HepG2 (cell line): ENCODE results near the gene SRRM4. TPM values are rescaled to one million over a fixed set of nuclear protein-coding genes. Genes with fewer than 3 reads are reported as not detected.

ENCODE experiments used
- ATAC-seq: fragments of 200-7000 bp; cut with Tn5 transposase; 3 replicates; pipeline ENCODE4 v1.9.1; 2020; ENCODE audit warnings: mild to moderate bottlenecking, moderate library complexity
- BruUV-seq: library from RNA; stranded (reverse); fragments of 400-500 nt; replicated peaks from 2 replicates; lab custom pipeline; 2021; lab: Mats Ljungman, UMichigan
- CTCF ChIA-PET: fragments of 300-600 bp; formaldehyde crosslinking; extraction: SDS; loops from one replicate; lab custom pipeline; 2021; ENCODE audit warnings: low total read pairs, inconsistent platforms, low intra/inter-chr PET ratio; lab: Yijun Ruan, JAX
- POLR2A ChIA-PET: fragments of 350-600 bp; sonication (Branson Sonifier 250); formaldehyde crosslinking; loops from one replicate; lab custom pipeline; 2020; ENCODE audit warnings: antibody characterized with exemption, inconsistent platforms; lab: Yijun Ruan, JAX
- DNase-seq: peaks from one replicate; pipeline ENCODE4 v3.0.0-alpha.2; 2015; ENCODE audit warnings: low spot score
- FAIRE-seq: peaks from 3 replicates; lab custom pipeline; 2011; peaks lifted over from hg19 to GRCh38; lab: Jason Lieb, UNC
- H2AFZ ChIP-seq: one replicate; pipeline ENCODE4 v1.6.1; 2011; ENCODE audit warnings: low read length, inconsistent platforms
- H3K27ac ChIP-seq: fragments of 300-600 bp; 3 replicates; pipeline ENCODE4 v1.8.0; 2011; ENCODE audit warnings: mixed run types, mild to moderate bottlenecking, mixed read lengths, low read length, inconsistent platforms; ENCODE audit not compliant: insufficient read depth; ENCODE audit errors: extremely low read length
- H3K27me3 ChIP-seq, 2 experiments: fragments of 200-600 bp in 1 of 2; 2 replicates in 1 of 2; 3 replicates in 1 of 2; pipeline versions ENCODE4 v1.6.0 to v1.8.0; 2011; ENCODE audit warnings: low read length in 2 of 2, mild to moderate bottlenecking in 2 of 2, moderate library complexity in 2 of 2, inconsistent platforms in 1 of 2; ENCODE audit not compliant: insufficient read depth in 2 of 2, control insufficient read depth in 1 of 2
- H3K36me3 ChIP-seq, 2 experiments: fragments of 200-600 bp in 1 of 2; replicated peaks in 1 of 2; 2 replicates in 1 of 2; 3 replicates in 1 of 2; pipeline versions ENCODE4 v1.5.1 to v1.8.0; 2011; ENCODE audit warnings: low read length in 2 of 2, inconsistent platforms in 1 of 2; ENCODE audit not compliant: insufficient read depth in 2 of 2, control insufficient read depth in 1 of 2
- H3K4me1 ChIP-seq: 2 replicates; pipeline ENCODE4 v1.5.1; 2012; ENCODE audit warnings: low read length, inconsistent platforms; ENCODE audit not compliant: insufficient read depth
- H3K4me2 ChIP-seq: 2 replicates; pipeline ENCODE4 v1.6.0; 2011; ENCODE audit warnings: low read depth, low read length, inconsistent platforms
- H3K4me3 ChIP-seq, 3 experiments: fragments of 200-600 bp in 1 of 3; sonication (generic), shearing (Covaris generic) in 1 of 3; replicated peaks in 1 of 3; 2 replicates each; pipeline ENCODE4 v1.5.1; 2011 to 2016; ENCODE audit warnings: low read length in 3 of 3, inconsistent platforms in 2 of 3, low read depth in 2 of 3, mild to moderate bottlenecking in 2 of 3, control low read depth in 1 of 3, mixed read lengths in 1 of 3; ENCODE audit not compliant: insufficient read depth in 1 of 3
- H3K79me2 ChIP-seq: one replicate; pipeline ENCODE4 v1.6.1; 2011; ENCODE audit warnings: low read length, inconsistent platforms; ENCODE audit not compliant: insufficient read depth
- H3K9ac ChIP-seq: 2 replicates; pipeline ENCODE4 v1.6.0; 2011; ENCODE audit warnings: mild to moderate bottlenecking, low read depth, low read length, inconsistent platforms; ENCODE audit not compliant: insufficient read depth
- H3K9me3 ChIP-seq: 2 replicates; pipeline ENCODE4 v1.5.1; 2012; ENCODE audit warnings: mild to moderate bottlenecking, low read length
- H4K20me1 ChIP-seq: 2 replicates; pipeline ENCODE4 v1.6.0; 2011; ENCODE audit warnings: inconsistent platforms, mild to moderate bottlenecking, low read length, moderate library complexity; ENCODE audit not compliant: insufficient read depth
- ATAD3A ChIP-seq: sonication (generic); formaldehyde crosslinking; IDR thresholded peaks from 2 replicates; pipeline ENCODE4 v1.4.0; 2020; ENCODE audit warnings: missing genetic modification reagents
- GMEB1 ChIP-seq: sonication (generic); formaldehyde crosslinking; IDR thresholded peaks from 2 replicates; pipeline ENCODE4 v1.5.1; 2020; ENCODE audit warnings: missing genetic modification reagents, mild to moderate bottlenecking, borderline replicate concordance
- GPN1 ChIP-seq: sonication (generic); formaldehyde crosslinking; IDR thresholded peaks from 2 replicates; pipeline ENCODE4 v1.5.1; 2020; ENCODE audit warnings: missing genetic modification reagents, borderline replicate concordance
- HOXA9 ChIP-seq: sonication (generic); formaldehyde crosslinking; IDR thresholded peaks from 2 replicates; pipeline ENCODE4 v1.8.1; 2022; ENCODE audit warnings: missing genetic modification reagents, mild to moderate bottlenecking, moderate library complexity, borderline replicate concordance
- RBM39 ChIP-seq: fragments of 200-400 bp; formaldehyde crosslinking; IDR thresholded peaks from one replicate; pipeline ENCODE4 v1.6.1; 2018; ENCODE audit warnings: antibody characterized with exemption, mild to moderate bottlenecking, low read depth, low read length; ENCODE audit not compliant: poor library complexity, severe bottlenecking
- SALL2 ChIP-seq: sonication (generic); formaldehyde crosslinking; IDR thresholded peaks from 2 replicates; pipeline ENCODE4 v1.8.1; 2023; ENCODE audit warnings: mild to moderate bottlenecking, missing genetic modification reagents, inconsistent platforms
- ZKSCAN5 ChIP-seq: sonication (generic); formaldehyde crosslinking; IDR thresholded peaks from 2 replicates; pipeline ENCODE4 v1.5.1; 2020; ENCODE audit warnings: mild to moderate bottlenecking, missing genetic modification reagents
- ZNF333 ChIP-seq: sonication (generic); formaldehyde crosslinking; IDR thresholded peaks from 2 replicates; pipeline ENCODE4 v1.4.0; 2020; ENCODE audit warnings: mild to moderate bottlenecking, missing genetic modification reagents, borderline replicate concordance
- ZNF552 ChIP-seq: sonication (generic); formaldehyde crosslinking; IDR thresholded peaks from 2 replicates; pipeline ENCODE4 v1.9.0; 2022; ENCODE audit warnings: missing genetic modification reagents, mild to moderate bottlenecking, borderline replicate concordance
- ZSCAN5A ChIP-seq: sonication (generic); formaldehyde crosslinking; IDR thresholded peaks from 2 replicates; pipeline ENCODE4 v1.8.0; 2022; ENCODE audit warnings: mild to moderate bottlenecking, missing genetic modification reagents, borderline replicate concordance
- WGBS: methylation state at CpG from one replicate; pipeline ENCODE4 v1.1.6; 2017; ENCODE audit warnings: low lambda C conversion rate; 5-methylcytosine and 5-hydroxymethylcytosine counted together
- in situ Hi-C: cut with HindIII; loops from 2 replicates; pipeline ENCODE4 v1.10.0; 2017; ENCODE audit warnings: low pct_unique_long_range_greater_than_20kb; ENCODE audit not compliant: extremely low pct_ligation_motif_present
- intact Hi-C: fragments of 100-400 bp; cut with micrococcal nuclease; formaldehyde crosslinking; loops from one replicate; pipeline ENCODE4 v1.10.0; 2022; ENCODE audit not compliant: unreplicated experiment
- polyA plus RNA-seq, 8 experiments: library from polyadenylated mRNA; depleted of rRNA in 3 of 8; stranded (reverse) in 7 of 8; unstranded in 1 of 8; fragments of >200 nt; fragmentation: Illumina TruSeq in 4 of 8; extraction: Trizol in 4 of 8; gene quantifications; 2 replicates each; pipeline versions ENCODE4 v1.2.1 to v1.2.3, GENCODE V29; 2011 to 2016; ENCODE audit warnings: low read depth in 4 of 8, missing spikeins in 1 of 8, mixed read lengths in 1 of 8; ENCODE audit not compliant: insufficient read depth in 1 of 8
- total RNA-seq, 5 experiments: library from RNA; depleted of rRNA; stranded (reverse); fragments of >200 nt; fragmentation: Illumina TruSeq; extraction: Trizol; gene quantifications; 2 replicates each; pipeline ENCODE4 v1.2.3, GENCODE V29; 2016; ENCODE audit warnings: low read depth in 1 of 5
- TF ChIP-seq, protein P1 (sequence below): sonication (generic); formaldehyde crosslinking; IDR thresholded peaks from 2 replicates; pipeline ENCODE4 v1.4.0; 2020; ENCODE audit warnings: missing genetic modification reagents, borderline replicate concordance
- TF ChIP-seq, protein P2 (sequence below): sonication (generic); formaldehyde crosslinking; IDR thresholded peaks from 2 replicates; pipeline ENCODE4 v1.5.0; 2020; ENCODE audit warnings: missing genetic modification reagents
- TF ChIP-seq, protein P3 (sequence below): sonication (generic); formaldehyde crosslinking; IDR thresholded peaks from 2 replicates; pipeline ENCODE4 v1.4.0; 2020; ENCODE audit warnings: missing genetic modification reagents
- TF ChIP-seq, protein P4 (sequence below), 2 experiments: fragments of 450-650 bp in 1 of 2; sonication (generic) in 1 of 2; formaldehyde crosslinking; IDR thresholded peaks; 2 replicates each; pipeline versions ENCODE4 v1.5.0 to v1.8.0; 2020 to 2022; ENCODE audit warnings: mild to moderate bottlenecking in 1 of 2, missing genetic modification reagents in 1 of 2
- TF ChIP-seq, protein P5 (sequence below): sonication (generic); formaldehyde crosslinking; IDR thresholded peaks from 2 replicates; pipeline ENCODE4 v1.5.1; 2020; ENCODE audit warnings: mild to moderate bottlenecking, missing genetic modification reagents, borderline replicate concordance

SRRM4 gene
- total and polyA plus RNA-seq, 2 of the 13 experiments (the other 11 are each of a cell fraction or from before 2014, with no cell fraction given), result not detected

DNA sequence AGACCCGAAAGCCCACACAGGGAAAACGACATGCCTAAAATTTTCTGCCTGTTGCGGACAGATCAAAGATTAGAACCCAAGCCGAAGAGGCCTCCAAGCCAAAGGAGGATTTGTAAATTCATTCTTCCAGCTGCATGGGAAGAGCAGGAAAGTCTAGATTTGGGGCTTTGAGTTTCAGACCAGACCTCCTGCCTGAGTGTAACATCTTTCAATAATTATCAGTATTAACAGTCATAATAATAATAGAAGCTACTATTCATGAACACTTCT, 195.7 kb downstream of the SRRM4 start:
- FAIRE-seq, result no peak
- peaks cover 17% of the 10 kb centered on the region; the same call in 1 of the 2 replicates for H3K4me1 ChIP-seq
- H3K27ac ChIP-seq, result no peak overlapping the region
- H3K79me2 ChIP-seq, result no peaks in the 10 kb centered on the region
- H3K4me3 ChIP-seq, result no peak overlapping the region
- WGBS, result 61% methylated on average over 4 of the region's 4 CpGs
- no peaks in the 10 kb centered on the region for H4K20me1 ChIP-seq
- in situ Hi-C loops (no loop called here), intact Hi-C loops (no loop called here)
- H2AFZ ChIP-seq, result no peak overlapping the region
- ChIA-PET POLR2A (no interaction called here), CTCF (no interaction called here)
- H3K27me3 ChIP-seq, result peaks cover 0 to 17% of the 10 kb centered on the region in 2 experiments; a peak in 3 of 5 replicates
- no peaks in the 10 kb centered on the region for H3K36me3 ChIP-seq
- H3K9me3 ChIP-seq, result no peaks in the 10 kb centered on the region
- H3K9ac ChIP-seq, result no peak overlapping the region
- H3K4me2 ChIP-seq, result no peak overlapping the region
- no TSS peak for BruUV-seq
- TF ChIP-seq ZNF552 (CRISPR knock-in tag) (no peak), HOXA9 (CRISPR knock-in tag) (no peak), ATAD3A (CRISPR knock-in tag) (no peak), RBM39 (no peak), ZNF333 (CRISPR knock-in tag) (no peak), SALL2 (CRISPR knock-in tag) (no peak), ZSCAN5A (CRISPR knock-in tag) (no peak), GMEB1 (no peak), GPN1 (CRISPR knock-in tag) (no peak), ZKSCAN5 (CRISPR knock-in tag) (no peak)
- TF ChIP-seq, protein P1, sequence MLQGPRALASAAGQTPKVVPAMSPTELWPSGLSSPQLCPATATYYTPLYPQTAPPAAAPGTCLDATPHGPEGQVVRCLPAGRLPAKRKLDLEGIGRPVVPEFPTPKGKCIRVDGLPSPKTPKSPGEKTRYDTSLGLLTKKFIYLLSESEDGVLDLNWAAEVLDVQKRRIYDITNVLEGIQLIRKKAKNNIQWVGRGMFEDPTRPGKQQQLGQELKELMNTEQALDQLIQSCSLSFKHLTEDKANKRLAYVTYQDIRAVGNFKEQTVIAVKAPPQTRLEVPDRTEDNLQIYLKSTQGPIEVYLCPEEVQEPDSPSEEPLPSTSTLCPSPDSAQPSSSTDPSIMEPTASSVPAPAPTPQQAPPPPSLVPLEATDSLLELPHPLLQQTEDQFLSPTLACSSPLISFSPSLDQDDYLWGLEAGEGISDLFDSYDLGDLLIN (CRISPR knock-in tag), result no peak
- TF ChIP-seq, protein P2, sequence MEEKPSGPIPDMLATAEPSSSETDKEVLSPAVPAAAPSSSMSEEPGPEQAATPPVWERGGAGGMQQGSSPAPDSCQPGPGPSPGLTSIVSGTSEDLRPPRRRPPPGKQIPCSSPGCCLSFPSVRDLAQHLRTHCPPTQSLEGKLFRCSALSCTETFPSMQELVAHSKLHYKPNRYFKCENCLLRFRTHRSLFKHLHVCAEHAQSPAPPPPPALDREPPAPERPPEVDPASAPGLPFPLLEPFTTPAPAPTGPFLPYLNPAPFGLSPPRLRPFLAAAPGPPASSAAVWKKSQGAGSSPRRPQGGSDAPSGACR (CRISPR knock-in tag), result no peak
- TF ChIP-seq, protein P3, sequence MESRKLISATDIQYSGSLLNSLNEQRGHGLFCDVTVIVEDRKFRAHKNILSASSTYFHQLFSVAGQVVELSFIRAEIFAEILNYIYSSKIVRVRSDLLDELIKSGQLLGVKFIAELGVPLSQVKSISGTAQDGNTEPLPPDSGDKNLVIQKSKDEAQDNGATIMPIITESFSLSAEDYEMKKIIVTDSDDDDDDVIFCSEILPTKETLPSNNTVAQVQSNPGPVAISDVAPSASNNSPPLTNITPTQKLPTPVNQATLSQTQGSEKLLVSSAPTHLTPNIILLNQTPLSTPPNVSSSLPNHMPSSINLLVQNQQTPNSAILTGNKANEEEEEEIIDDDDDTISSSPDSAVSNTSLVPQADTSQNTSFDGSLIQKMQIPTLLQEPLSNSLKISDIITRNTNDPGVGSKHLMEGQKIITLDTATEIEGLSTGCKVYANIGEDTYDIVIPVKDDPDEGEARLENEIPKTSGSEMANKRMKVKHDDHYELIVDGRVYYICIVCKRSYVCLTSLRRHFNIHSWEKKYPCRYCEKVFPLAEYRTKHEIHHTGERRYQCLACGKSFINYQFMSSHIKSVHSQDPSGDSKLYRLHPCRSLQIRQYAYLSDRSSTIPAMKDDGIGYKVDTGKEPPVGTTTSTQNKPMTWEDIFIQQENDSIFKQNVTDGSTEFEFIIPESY (CRISPR knock-in tag), result no peak
- TF ChIP-seq, protein P4, sequence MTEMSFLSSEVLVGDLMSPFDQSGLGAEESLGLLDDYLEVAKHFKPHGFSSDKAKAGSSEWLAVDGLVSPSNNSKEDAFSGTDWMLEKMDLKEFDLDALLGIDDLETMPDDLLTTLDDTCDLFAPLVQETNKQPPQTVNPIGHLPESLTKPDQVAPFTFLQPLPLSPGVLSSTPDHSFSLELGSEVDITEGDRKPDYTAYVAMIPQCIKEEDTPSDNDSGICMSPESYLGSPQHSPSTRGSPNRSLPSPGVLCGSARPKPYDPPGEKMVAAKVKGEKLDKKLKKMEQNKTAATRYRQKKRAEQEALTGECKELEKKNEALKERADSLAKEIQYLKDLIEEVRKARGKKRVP (CRISPR knock-in tag; IDR thresholded peaks at IDR 0.05), result no peak
- TF ChIP-seq, protein P5, sequence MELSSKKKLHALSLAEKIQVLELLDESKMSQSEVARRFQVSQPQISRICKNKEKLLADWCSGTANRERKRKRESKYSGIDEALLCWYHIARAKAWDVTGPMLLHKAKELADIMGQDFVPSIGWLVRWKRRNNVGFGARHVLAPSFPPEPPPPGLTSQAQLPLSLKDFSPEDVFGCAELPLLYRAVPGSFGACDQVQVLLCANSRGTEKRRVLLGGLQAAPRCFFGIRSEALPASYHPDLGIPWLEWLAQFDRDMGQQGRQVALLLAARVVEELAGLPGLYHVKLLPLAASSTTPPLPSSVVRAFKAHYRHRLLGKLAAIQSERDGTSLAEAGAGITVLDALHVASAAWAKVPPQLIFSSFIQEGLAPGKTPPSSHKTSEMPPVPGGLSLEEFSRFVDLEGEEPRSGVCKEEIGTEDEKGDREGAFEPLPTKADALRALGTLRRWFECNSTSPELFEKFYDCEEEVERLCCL, result no peak
- ATAC-seq, result no peak
- DNase-seq, result no peak
